Measurements from ENCODE around the gene RPL36. TPM values are rescaled to one million over a fixed set of nuclear protein-coding genes. Genes with fewer than 3 reads are reported as not detected.
A peak's percentile ranks its signal among the peaks of the same experiment; 100 is the strongest.

Gene RPL36
- total and polyA plus RNA-seq, 9 of the 15 experiments (the other 6 are each of a cell fraction or from before 2014, with no cell fraction given): 350 to 3,412 (median 1,507) TPM

DNA sequence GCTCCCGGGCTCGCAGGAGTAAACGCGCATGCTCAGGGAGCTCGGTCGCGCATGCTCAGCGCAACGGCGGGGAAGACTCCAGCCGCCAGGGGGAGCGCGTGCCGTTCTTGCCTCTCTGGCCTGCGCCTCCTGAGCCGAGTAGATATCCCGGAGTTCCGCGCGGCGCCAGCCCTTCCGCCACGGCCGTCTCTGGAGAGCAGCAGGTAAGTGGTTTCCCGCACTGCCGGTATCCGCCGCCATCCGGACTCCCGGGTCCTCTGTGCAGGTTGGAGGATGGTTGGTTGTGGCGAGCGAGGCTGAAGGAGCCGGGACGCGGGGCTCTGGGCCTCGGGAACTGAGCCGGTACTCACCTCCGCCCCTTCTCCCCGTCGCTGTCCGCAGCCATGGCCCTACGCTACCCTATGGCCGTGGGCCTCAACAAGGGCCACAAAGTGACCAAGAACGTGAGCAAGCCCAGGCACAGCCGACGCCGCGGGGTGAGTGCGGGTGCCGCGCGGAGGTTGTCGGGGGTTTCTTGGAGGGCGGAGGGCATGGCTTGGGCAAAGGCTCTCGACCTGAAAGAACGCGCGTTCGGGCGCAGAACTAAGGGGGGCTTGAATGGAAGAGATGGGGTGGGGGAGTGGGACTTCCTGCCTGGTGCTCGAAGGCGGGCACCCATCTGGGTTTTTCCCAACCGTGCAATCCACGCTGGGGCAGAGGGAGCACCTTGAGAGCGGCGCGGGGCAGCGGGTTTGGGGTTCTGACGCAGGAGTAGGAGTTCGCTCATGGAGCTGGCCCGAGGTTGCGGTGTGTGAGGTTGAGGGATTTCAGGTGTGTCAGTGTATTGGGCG lies at the start of gene RPL36 (continued):
- TF ChIP-seq POLR3A (IDR thresholded peaks at IDR 0.05; ENCODE audit: borderline replicate concordance, extremely low read depth, insufficient read depth, insufficient read length) (no peak), CREB1 (IDR thresholded peaks at IDR 0.05) (peak; percentile 36; the same call in 1 of the 2 replicates), CREB1 (CRISPR knock-in tag; IDR thresholded peaks at IDR 0.05) (peak; percentile 66), SETDB1 (IDR thresholded peaks at IDR 0.05; ENCODE audit: low read length) (no peak), HNRNPK (IDR thresholded peaks at IDR 0.05; ENCODE audit: low read depth, low read length, poor library complexity, severe bottlenecking) (no peak), NCOA2 (IDR thresholded peaks at IDR 0.05; ENCODE audit: partially characterized antibody in 2 of 2) (no peak), ZNF165 (CRISPR knock-in tag; IDR thresholded peaks at IDR 0.05; ENCODE audit: borderline replicate concordance) (no peak; the same call in 1 of the 2 replicates), MYC (IDR thresholded peaks at IDR 0.05; ENCODE audit: low read depth, low read length) (peak; percentile 97), MYC (CRISPR knock-in tag; IDR thresholded peaks at IDR 0.05; ENCODE audit: borderline replicate concordance, low read depth) (peak; percentile 92; the same call in 1 of the 2 replicates), ZNF124 (CRISPR knock-in tag; IDR thresholded peaks at IDR 0.05) (no peak), ARHGAP35 (IDR thresholded peaks at IDR 0.05; ENCODE audit: partially characterized antibody) (peak; percentile 25), NR4A1 (CRISPR knock-in tag; IDR thresholded peaks at IDR 0.05) (no peak), NR4A1 (tag; IDR thresholded peaks at IDR 0.05) (0 out of 2 replicates have a peak, but pooled peaks have one; percentile 58), XRCC5 (IDR thresholded peaks at IDR 0.05; ENCODE audit: low read depth, low read length) (peak; percentile 93), BRD9 (IDR thresholded peaks at IDR 0.05; ENCODE audit: low read depth, partially characterized antibody) (peak; percentile 99), TCFL5 (CRISPR knock-in tag; conservative IDR thresholded peaks at IDR 0.05) (no peak), LCOR (CRISPR knock-in tag; IDR thresholded peaks at IDR 0.05) (peak; percentile 79), NCOR1 (IDR thresholded peaks at IDR 0.05) (no peak; the same call in 1 of the 2 replicates)
- TF ChIP-seq, protein P1, sequence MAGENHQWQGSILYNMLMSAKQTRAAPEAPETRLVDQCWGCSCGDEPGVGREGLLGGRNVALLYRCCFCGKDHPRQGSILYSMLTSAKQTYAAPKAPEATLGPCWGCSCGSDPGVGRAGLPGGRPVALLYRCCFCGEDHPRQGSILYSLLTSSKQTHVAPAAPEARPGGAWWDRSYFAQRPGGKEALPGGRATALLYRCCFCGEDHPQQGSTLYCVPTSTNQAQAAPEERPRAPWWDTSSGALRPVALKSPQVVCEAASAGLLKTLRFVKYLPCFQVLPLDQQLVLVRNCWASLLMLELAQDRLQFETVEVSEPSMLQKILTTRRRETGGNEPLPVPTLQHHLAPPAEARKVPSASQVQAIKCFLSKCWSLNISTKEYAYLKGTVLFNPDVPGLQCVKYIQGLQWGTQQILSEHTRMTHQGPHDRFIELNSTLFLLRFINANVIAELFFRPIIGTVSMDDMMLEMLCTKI (IDR thresholded peaks at IDR 0.05; ENCODE audit: partially characterized antibody): no peak
- TF ChIP-seq, protein P2, sequence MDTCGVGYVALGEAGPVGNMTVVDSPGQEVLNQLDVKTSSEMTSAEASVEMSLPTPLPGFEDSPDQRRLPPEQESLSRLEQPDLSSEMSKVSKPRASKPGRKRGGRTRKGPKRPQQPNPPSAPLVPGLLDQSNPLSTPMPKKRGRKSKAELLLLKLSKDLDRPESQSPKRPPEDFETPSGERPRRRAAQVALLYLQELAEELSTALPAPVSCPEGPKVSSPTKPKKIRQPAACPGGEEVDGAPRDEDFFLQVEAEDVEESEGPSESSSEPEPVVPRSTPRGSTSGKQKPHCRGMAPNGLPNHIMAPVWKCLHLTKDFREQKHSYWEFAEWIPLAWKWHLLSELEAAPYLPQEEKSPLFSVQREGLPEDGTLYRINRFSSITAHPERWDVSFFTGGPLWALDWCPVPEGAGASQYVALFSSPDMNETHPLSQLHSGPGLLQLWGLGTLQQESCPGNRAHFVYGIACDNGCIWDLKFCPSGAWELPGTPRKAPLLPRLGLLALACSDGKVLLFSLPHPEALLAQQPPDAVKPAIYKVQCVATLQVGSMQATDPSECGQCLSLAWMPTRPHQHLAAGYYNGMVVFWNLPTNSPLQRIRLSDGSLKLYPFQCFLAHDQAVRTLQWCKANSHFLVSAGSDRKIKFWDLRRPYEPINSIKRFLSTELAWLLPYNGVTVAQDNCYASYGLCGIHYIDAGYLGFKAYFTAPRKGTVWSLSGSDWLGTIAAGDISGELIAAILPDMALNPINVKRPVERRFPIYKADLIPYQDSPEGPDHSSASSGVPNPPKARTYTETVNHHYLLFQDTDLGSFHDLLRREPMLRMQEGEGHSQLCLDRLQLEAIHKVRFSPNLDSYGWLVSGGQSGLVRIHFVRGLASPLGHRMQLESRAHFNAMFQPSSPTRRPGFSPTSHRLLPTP (IDR thresholded peaks at IDR 0.05; ENCODE audit: borderline replicate concordance, extremely low read depth, insufficient read length): no peak

Data from K562 (cell line).